ENCODE results near the gene ZDHHC7.

- TF ChIP-seq POLR2A (IDR thresholded peaks at IDR 0.05; ENCODE audit: control extremely low read depth in 1 of 2, low read depth in 2 of 2, low read length in 2 of 2) (no peak), RXRA (IDR thresholded peaks at IDR 0.05; ENCODE audit: insufficient read depth, low read depth, low read length) (no peak), NRF1 (IDR thresholded peaks at IDR 0.05; ENCODE audit: low read depth, low read length) (no peak), SP2 (IDR thresholded peaks at IDR 0.05; ENCODE audit: low read length) (no peak), KDM4A (IDR thresholded peaks at IDR 0.05; ENCODE audit: low read depth, low read length, severe bottlenecking) (no peak), EZH2 (IDR thresholded peaks at IDR 0.05; ENCODE audit: low read depth, low read length, severe bottlenecking) (no peak), RFX5 (IDR thresholded peaks at IDR 0.05; ENCODE audit: borderline replicate concordance, low read depth, low read length) (no peak), KDM1A (IDR thresholded peaks at IDR 0.05; ENCODE audit: borderline replicate concordance, low read length) (no peak)
- TF ChIP-seq, protein P1, sequence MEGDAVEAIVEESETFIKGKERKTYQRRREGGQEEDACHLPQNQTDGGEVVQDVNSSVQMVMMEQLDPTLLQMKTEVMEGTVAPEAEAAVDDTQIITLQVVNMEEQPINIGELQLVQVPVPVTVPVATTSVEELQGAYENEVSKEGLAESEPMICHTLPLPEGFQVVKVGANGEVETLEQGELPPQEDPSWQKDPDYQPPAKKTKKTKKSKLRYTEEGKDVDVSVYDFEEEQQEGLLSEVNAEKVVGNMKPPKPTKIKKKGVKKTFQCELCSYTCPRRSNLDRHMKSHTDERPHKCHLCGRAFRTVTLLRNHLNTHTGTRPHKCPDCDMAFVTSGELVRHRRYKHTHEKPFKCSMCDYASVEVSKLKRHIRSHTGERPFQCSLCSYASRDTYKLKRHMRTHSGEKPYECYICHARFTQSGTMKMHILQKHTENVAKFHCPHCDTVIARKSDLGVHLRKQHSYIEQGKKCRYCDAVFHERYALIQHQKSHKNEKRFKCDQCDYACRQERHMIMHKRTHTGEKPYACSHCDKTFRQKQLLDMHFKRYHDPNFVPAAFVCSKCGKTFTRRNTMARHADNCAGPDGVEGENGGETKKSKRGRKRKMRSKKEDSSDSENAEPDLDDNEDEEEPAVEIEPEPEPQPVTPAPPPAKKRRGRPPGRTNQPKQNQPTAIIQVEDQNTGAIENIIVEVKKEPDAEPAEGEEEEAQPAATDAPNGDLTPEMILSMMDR (IDR thresholded peaks at IDR 0.05; ENCODE audit: control extremely low read depth in 1 of 3, insufficient read depth in 1 of 3, low read depth in 1 of 3, low read length in 3 of 3): no peak
Observed at GRCh38 chr16:84975522-84975921, 35.8 kb downstream of the ZDHHC7 start.

Data from H1 (cell line).